MCF 10A (cell line): ENCODE measurements around the gene IFFO2. TPM values are rescaled to one million over a fixed set of nuclear protein-coding genes. Genes with fewer than 3 reads are reported as not detected.

Source experiments
- BruUV-seq: library from RNA; stranded (reverse); fragments of 400-500 nt; replicated peaks from 2 replicates; lab custom pipeline; 2021; lab: Mats Ljungman, UMichigan
- CTCF ChIA-PET: fragments of 300-600 bp; sonication (Branson Sonifier 250); formaldehyde crosslinking; extraction: SDS; loops from one replicate; lab custom pipeline; 2021; ENCODE audit warnings: antibody characterized with exemption, inconsistent platforms; lab: Yijun Ruan, JAX
- POLR2A ChIA-PET: fragments of 300-600, 350-650 bp; sonication (Branson Sonifier 250); formaldehyde crosslinking; extraction: SDS; loops from one replicate; lab custom pipeline; 2020; ENCODE audit warnings: antibody characterized with exemption, inconsistent platforms; lab: Yijun Ruan, JAX
- DNase-seq: peaks from one replicate; pipeline ENCODE4 v3.0.0-alpha.2; 2018; ENCODE audit not compliant: unreplicated experiment
- H3K27ac Mint-ChIP-seq: one replicate; pipeline ENCODE4 v1.8.0; 2022; ENCODE audit warnings: mild to moderate bottlenecking, low read depth, mixed read lengths; ENCODE audit not compliant: unreplicated experiment
- H3K27me3 Mint-ChIP-seq: one replicate; pipeline ENCODE4 v1.8.0; 2022; ENCODE audit warnings: mixed read lengths; ENCODE audit not compliant: insufficient read depth, unreplicated experiment
- H3K36me3 Mint-ChIP-seq: one replicate; pipeline ENCODE4 v1.8.0; 2022; ENCODE audit warnings: mild to moderate bottlenecking, moderate library complexity, mixed read lengths; ENCODE audit not compliant: insufficient read depth, unreplicated experiment
- H3K4me1 Mint-ChIP-seq: one replicate; pipeline ENCODE4 v1.8.0; 2022; ENCODE audit warnings: mixed read lengths; ENCODE audit not compliant: insufficient read depth, unreplicated experiment
- H3K4me3 Mint-ChIP-seq: one replicate; pipeline ENCODE4 v1.8.0; 2022; ENCODE audit warnings: mild to moderate bottlenecking, moderate library complexity, mixed read lengths; ENCODE audit not compliant: unreplicated experiment
- H3K9me3 Mint-ChIP-seq: one replicate; pipeline ENCODE4 v1.8.0; 2022; ENCODE audit warnings: mixed read lengths; ENCODE audit not compliant: unreplicated experiment
- intact Hi-C: fragments of 100-400 bp; cut with micrococcal nuclease; formaldehyde crosslinking; loops from 2 replicates; pipeline ENCODE4 v1.14.1; 2022
- total RNA-seq: library from RNA; stranded (reverse); gene quantifications from 2 replicates; pipeline ENCODE4 v1.2.3, GENCODE V29; 2022
- TF ChIP-seq, protein P1 (sequence below): fragments of 200-600 bp; IDR thresholded peaks from one replicate; pipeline ENCODE4 v1.8.0; 2022; ENCODE audit warnings: antibody characterized with exemption, mild to moderate bottlenecking; ENCODE audit not compliant: unreplicated experiment

IFFO2 gene
- total RNA-seq, 1 experiment from 2014 or later = 21.0 TPM

- H3K4me1 Mint-ChIP-seq = peaks cover under 1% of the 10 kb centered on the region
- DNase-seq = no peak
- peaks cover 33% of the 10 kb centered on the region for H3K36me3 Mint-ChIP-seq
- TF ChIP-seq, protein P1, sequence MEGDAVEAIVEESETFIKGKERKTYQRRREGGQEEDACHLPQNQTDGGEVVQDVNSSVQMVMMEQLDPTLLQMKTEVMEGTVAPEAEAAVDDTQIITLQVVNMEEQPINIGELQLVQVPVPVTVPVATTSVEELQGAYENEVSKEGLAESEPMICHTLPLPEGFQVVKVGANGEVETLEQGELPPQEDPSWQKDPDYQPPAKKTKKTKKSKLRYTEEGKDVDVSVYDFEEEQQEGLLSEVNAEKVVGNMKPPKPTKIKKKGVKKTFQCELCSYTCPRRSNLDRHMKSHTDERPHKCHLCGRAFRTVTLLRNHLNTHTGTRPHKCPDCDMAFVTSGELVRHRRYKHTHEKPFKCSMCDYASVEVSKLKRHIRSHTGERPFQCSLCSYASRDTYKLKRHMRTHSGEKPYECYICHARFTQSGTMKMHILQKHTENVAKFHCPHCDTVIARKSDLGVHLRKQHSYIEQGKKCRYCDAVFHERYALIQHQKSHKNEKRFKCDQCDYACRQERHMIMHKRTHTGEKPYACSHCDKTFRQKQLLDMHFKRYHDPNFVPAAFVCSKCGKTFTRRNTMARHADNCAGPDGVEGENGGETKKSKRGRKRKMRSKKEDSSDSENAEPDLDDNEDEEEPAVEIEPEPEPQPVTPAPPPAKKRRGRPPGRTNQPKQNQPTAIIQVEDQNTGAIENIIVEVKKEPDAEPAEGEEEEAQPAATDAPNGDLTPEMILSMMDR = no peak
- no TSS peak for BruUV-seq
- intact Hi-C loops = no loop called here
- H3K4me3 Mint-ChIP-seq = no peak overlapping the region
- POLR2A ChIA-PET = no interaction called here
- H3K9me3 Mint-ChIP-seq = no peaks in the 10 kb centered on the region
- no peaks in the 10 kb centered on the region for H3K27me3 Mint-ChIP-seq
- no peak overlapping the region for H3K27ac Mint-ChIP-seq
- CTCF ChIA-PET = interaction anchor here (0.9 to 5.1 kb wide), 4 partner anchors 8 to 178 kb away, joined by 3 to 31 read pairs (median 7); no protein-coding TSS in a partner anchor
Observed at GRCh38 chr1:18917071-18917799, 39.2 kb downstream of the IFFO2 start.

- TF ChIP-seq, protein P1 = no peak
- intact Hi-C loops = no loop called here
- ChIA-PET POLR2A (interaction anchor here (0.8 to 1.6 kb wide), 2 partner anchors 11 to 13 kb away, joined by 3 to 6 read pairs; partner anchors contain the start of gene ALDH4A1), CTCF (interaction anchor here (0.5 to 5.1 kb wide), 6 partner anchors 9 to 219 kb away, joined by 3 to 31 read pairs (median 6); no protein-coding TSS in a partner anchor)
- no peaks in the 10 kb centered on the region for H3K9me3 Mint-ChIP-seq
- H3K27me3 Mint-ChIP-seq = no peaks in the 10 kb centered on the region
- H3K4me1 Mint-ChIP-seq = no peaks in the 10 kb centered on the region
- no peak overlapping the region for H3K4me3 Mint-ChIP-seq
- no TSS peak for BruUV-seq
- DNase-seq = no peak
- H3K36me3 Mint-ChIP-seq = peaks cover 41% of the 10 kb centered on the region
- H3K27ac Mint-ChIP-seq = no peak overlapping the region
Observed at GRCh38 chr1:18915341-18915740, 41.1 kb downstream of the IFFO2 start.

GRCh38 chr1:18913065-18913835, 43.2 kb downstream of the IFFO2 start:
- no peak overlapping the region for H3K27ac Mint-ChIP-seq
- no peaks in the 10 kb centered on the region for H3K9me3 Mint-ChIP-seq
- H3K4me3 Mint-ChIP-seq = no peak overlapping the region
- ChIA-PET POLR2A (interaction anchor here (0.6 to 1.9 kb wide), 8 partner anchors 9 to 172 kb away, joined by 3 to 15 read pairs (median 3); partner anchors contain the start of gene ALDH4A1), CTCF (interaction anchor here (0.6 to 5.1 kb wide), 31 partner anchors 9 to 472 kb away, joined by 3 to 31 read pairs (median 5); partner anchors contain the start of gene ALDH4A1)
- TF ChIP-seq, protein P1 = peak; percentile 99
- DNase-seq = peak; percentile 78
- no TSS peak for BruUV-seq
- H3K4me1 Mint-ChIP-seq = no peaks in the 10 kb centered on the region
- intact Hi-C loops = loop anchor here (2.0 kb wide), 1 partner anchor 162 kb away; no protein-coding TSS in a partner anchor
- peaks cover 48% of the 10 kb centered on the region for H3K36me3 Mint-ChIP-seq
- H3K27me3 Mint-ChIP-seq = no peaks in the 10 kb centered on the region
